SIG-M5 treated with dmso at 0.1 percent for 504 hours (cell line): ENCODE data around the gene TPST1.

Source experiments
- DNase-seq: peaks from one replicate; lab custom pipeline; 2025; ENCODE audit not compliant: unreplicated experiment; lab: John Stamatoyannopoulos, UW

TPST1 gene

DNA sequence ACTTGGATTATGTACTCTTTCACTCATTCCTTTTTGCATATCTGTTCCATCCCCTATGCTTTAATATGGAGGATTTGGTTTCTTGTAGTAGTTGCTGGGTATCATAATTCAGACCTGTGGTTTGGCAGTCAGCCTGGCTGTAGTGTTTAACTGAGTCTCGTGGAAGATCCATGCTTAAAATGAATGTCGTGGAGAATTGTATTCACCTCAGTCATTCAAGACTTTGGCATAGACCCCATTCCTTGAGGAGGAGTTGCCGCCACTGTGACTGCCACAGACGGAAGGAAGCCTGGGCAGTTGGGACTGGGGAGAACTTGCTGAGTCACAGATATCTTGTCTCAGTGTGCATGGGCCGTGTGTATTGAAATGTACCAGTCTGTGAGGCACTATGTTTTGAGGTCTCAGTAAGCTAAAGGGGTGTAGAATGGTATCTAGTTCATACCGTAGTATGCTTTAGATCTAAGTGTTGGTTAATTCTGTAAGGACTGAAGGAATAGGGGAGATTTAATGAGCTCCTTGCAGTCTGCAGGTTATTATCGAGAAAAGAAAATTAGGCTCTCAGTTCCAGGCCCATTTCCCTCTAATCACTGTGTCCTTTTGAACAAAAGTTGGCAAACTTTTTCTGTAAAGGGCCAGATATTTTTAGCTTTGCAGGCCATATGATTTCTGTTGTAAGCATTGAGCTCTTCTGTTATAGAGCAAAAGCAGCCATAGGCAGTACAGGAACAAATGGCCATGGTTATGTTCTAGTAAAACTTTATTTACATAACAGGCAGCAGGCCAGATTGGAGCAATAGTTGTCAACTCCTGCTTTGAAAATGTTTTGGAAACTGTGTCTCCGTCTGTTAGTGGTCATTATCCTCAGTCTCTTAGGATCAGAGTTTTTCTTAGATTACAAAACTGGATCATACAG, 76.8 kb downstream of the TPST1 start:
- no peak for DNase-seq

GRCh38 chr7:66282591-66282935, 77.4 kb downstream of the TPST1 start:
- no peak for DNase-seq

GRCh38 chr7:66283003-66283920, 78.1 kb downstream of the TPST1 start:
- DNase-seq = no peak

DNA sequence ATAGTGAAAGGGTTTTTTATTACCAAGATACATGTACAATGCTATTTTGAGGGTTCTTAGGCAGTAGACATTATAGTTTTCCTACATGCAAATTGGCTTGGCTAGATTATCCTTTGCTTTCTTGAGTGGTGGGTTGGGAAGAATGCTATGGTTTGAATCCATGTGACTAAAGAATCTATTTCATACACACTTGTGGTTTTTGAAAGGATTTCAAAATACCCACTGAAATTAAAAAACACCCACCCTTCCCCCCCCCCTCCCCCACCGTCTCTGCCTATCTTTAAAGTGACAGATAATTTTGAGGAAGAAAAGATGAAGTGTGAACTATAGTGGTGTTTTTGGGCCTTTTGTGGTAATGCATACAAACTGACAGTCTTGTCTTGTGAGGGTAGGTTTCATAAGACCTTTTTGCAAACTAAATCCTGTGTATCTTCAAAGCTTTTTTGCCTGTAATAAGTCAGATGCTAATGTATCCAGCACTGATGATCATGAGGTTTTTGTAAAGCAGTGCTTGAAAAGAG, 90.9 kb downstream of the TPST1 start:
- DNase-seq = peak; percentile 90

GRCh38 chr7:66296557-66296956, 91.4 kb downstream of the TPST1 start:
- peak; percentile 25 for DNase-seq

DNA sequence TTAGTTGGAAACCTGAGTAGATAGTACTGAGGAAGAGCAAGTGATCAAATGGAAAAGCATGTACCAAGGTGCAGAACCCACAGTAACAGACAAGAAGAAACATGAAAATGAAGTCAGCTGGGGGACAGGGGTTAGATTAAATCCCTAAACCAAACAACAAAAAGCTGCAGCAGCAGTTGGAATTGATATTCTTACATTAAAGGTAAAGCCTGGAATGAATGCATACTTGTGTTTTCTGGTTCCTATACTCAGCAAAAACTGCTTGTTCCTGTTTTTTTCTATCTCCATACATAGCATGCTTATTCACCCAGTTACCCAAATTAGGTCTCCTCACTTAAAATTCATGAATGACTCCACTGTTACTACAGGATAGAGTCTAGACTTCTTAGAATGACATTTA, 92.4 kb downstream of the TPST1 start:
- peak; percentile 54 for DNase-seq

DNA sequence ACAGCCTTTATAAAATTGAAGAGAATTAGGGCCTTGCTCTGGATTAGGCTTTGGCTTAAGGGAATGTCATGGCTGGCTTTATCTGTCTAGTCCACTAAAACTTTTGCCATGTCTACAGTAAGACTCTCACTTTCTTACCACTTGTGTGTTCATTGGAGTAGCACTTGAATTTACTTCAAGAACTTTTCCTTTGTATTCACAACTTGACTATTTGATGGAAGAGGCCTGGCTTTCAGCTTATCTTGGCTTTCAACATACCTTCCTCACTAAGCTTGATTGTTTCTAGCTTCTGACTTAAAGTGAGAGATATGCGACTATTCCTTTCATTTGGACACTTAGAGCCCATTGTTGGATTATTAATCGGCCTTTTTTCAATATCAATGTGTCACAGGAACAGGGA, 96.1 kb downstream of the TPST1 start:
- DNase-seq = no peak

DNA sequence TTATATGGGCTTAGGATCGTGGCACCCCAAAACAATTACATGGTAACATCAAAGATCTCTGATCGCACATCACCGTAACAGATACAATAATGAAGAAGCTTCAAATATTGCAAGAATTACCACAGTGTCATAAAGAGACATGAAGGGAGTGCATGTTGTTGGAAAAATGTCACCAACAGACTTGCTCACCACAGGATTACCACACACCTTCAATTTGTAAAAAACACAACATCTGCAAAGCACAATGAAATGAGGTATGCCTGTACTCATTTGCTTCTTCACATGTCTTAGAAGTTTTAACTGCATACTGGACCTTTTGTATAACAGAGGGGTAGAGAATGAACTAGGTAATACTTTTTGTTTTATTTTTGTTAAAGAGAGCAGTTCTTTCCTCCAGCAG, 96.6 kb downstream of the TPST1 start:
- DNase-seq = peak; percentile 43

GRCh38 chr7:66303454-66304155, 98.5 kb downstream of the TPST1 start:
- no peak for DNase-seq

- no peak for DNase-seq
Observed at GRCh38 chr7:66304536-66304935, 99.4 kb downstream of the TPST1 start.

DNA sequence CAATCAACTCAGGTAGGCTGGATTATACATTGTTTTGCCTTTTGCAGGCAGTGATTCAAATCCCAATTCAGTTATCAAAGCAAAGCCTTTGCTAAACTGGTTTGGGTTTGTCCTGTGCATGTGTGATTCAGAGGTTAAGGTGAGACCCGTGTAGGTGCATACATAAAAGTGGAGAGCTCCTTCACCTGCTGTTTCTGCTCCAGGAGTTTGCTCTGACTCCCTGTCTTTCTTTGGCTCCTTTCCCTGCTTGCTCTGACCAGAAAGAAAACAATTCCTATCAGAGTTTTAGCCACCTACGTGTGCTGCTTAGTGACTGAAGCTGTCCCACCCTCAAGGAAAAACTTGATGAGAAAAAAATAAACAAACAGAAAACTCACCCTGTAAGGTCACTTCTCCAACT, 101.1 kb downstream of the TPST1 start:
- DNase-seq = no peak

DNA sequence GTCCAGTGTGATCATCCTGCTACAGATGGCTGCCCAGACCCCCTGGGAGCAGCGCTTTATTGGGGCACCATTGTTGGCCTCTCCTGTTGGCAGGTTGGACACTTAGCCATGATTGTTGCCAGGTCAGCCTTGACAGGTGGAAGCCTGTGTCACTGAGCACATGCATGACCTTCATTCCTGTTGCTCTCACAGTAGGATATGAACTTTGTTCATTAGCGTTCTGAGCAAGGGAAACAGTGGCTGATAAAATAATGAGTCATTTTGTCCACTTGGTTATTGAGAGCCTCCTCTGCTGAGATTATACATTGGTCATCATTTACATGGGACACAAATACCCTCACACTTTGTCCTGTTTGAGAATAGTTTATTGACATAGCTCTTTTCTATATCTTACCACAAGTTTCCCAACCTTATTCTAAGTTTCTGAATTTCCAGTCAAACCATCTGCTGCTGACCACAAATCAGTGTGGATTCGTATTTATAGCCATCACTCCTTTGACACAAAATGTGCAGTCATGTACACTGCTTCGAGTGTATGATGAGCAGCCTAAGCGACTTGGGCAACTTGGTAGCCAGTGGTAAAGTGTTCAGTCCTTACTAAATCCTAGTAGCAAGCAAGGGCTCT, 102.6 kb downstream of the TPST1 start:
- DNase-seq = no peak

- no peak for DNase-seq
Observed at GRCh38 chr7:66308411-66308810, 103.3 kb downstream of the TPST1 start.

DNA sequence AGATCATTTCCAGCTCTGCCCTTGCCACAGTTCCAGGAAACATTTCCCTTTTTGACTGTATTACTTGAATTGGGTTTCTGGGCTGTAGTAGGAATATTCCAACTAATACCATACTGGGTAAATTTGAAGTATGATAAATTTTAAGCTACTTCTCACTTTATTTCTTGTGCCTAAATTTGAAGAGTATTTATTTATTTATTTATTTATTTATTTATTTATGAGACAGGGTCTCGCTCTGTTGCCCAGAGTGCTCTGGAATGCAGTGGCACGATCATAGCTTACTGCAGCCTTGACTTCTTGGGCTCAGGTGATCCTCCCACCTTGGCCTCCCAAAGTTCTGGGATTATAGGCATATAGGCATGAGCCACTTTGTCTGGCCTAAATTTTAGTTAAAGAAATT, 105.5 kb downstream of the TPST1 start:
- DNase-seq = no peak

- DNase-seq = no peak
Observed at GRCh38 chr7:66313886-66314568, 108.9 kb downstream of the TPST1 start.

DNA sequence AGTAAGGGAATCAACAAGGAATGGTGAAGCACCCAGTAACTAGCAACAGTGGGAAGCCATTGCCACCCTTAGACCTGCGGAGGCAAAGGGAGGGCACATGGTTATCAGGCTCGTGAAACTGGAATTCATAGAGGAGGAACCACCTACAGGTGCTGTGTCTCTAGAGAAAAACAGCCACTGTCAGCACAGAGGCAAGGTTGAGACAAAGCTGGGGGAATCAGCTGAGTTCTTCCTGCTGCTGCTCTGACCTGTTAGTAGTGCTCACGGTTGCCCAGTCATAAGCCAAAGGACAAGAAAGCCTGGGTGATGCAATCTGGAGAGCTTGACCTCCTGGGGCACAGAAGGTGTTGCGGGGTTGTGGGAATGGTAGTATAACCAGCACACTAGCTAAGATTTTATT, 110.1 kb downstream of the TPST1 start:
- no peak for DNase-seq

- no peak for DNase-seq
Observed at GRCh38 chr7:66319407-66319979, 114.4 kb downstream of the TPST1 start.

GRCh38 chr7:66321283-66321682, 116.1 kb downstream of the TPST1 start:
- peak; percentile 41 for DNase-seq

- DNase-seq = no peak
Observed at GRCh38 chr7:66323114-66323796, 118.1 kb downstream of the TPST1 start.
